PC-3 (cell line): ENCODE data around the gene ABHD14A. TPM values are rescaled to one million over a fixed set of nuclear protein-coding genes. Genes with fewer than 3 reads are reported as not detected.

Experiments
- ATAC-seq: fragments of 200-7000 bp; cut with Tn5 transposase; 2 replicates; pipeline ENCODE4 v1.9.1; 2020; ENCODE audit warnings: mild to moderate bottlenecking, moderate library complexity
- BruUV-seq: library from RNA; stranded (reverse); fragments of 400-500 nt; replicated peaks from 2 replicates; lab custom pipeline; 2021; lab: Mats Ljungman, UMichigan
- CTCF ChIA-PET: fragments of 300-600 bp; sonication (Branson Sonifier 250); formaldehyde crosslinking; loops from one replicate; lab custom pipeline; 2022; ENCODE audit warnings: antibody characterized with exemption; lab: Charles Lee
- POLR2A ChIA-PET: fragments of 300-600 bp; sonication (Branson Sonifier 250); formaldehyde crosslinking; loops from one replicate; lab custom pipeline; 2022; ENCODE audit warnings: antibody characterized with exemption; ENCODE audit not compliant: unreplicated experiment; lab: Charles Lee
- DNase-seq: peaks from one replicate; pipeline ENCODE4 v3.0.0-alpha.2; 2015
- H2AFZ ChIP-seq: fragments of 300-600 bp; sonication (generic); 2 replicates; pipeline ENCODE4 v1.6.0; 2016; ENCODE audit warnings: antibody characterized with exemption, low read length
- H3F3A ChIP-seq: fragments of 300-600 bp; sonication (generic); one replicate; pipeline ENCODE4 v1.6.0; 2017; ENCODE audit warnings: antibody characterized with exemption, low read length, control low read depth, mild to moderate bottlenecking; ENCODE audit not compliant: unreplicated experiment
- H3K27ac ChIP-seq: fragments of 300-600 bp; sonication (generic); 2 replicates; pipeline ENCODE4 v1.5.1; 2016; ENCODE audit warnings: mild to moderate bottlenecking, low read length
- H3K27me3 ChIP-seq: fragments of 300-600 bp; sonication (generic); 2 replicates; pipeline ENCODE4 v1.6.1; 2016; ENCODE audit warnings: low read length, mixed read lengths
- H3K36me3 ChIP-seq: fragments of 300-600 bp; sonication (generic); 2 replicates; pipeline ENCODE4 v1.6.1; 2016; ENCODE audit warnings: low read depth, mixed run types, low read length, mixed read lengths
- H3K4me1 ChIP-seq: fragments of 300-600 bp; sonication (generic); 2 replicates; pipeline ENCODE4 v1.5.1; 2016; ENCODE audit warnings: low read length; ENCODE audit not compliant: insufficient read depth
- H3K4me2 ChIP-seq: fragments of 300-600 bp; sonication (generic); 2 replicates; pipeline ENCODE4 v1.6.0; 2016; ENCODE audit warnings: low read length
- H3K4me3 ChIP-seq: fragments of 300-600 bp; sonication (generic); 2 replicates; pipeline ENCODE4 v1.5.1; 2016; ENCODE audit warnings: mild to moderate bottlenecking, low read length, mixed read lengths
- H3K79me2 ChIP-seq: fragments of 300-600 bp; sonication (generic); 2 replicates; pipeline ENCODE4 v1.6.1; 2017; ENCODE audit warnings: low read length, mixed read lengths
- H3K9ac ChIP-seq: fragments of 300-600 bp; sonication (generic); 2 replicates; pipeline ENCODE4 v1.6.0; 2016; ENCODE audit warnings: mild to moderate bottlenecking, low read length
- H3K9me2 ChIP-seq: fragments of 300-600 bp; sonication (generic); replicated peaks from 2 replicates; pipeline ENCODE4 v1.6.1; 2016; ENCODE audit warnings: mixed run types, low read length, mixed read lengths
- H3K9me3 ChIP-seq: fragments of 300-600 bp; sonication (generic); 2 replicates; pipeline ENCODE4 v1.6.1; 2016; ENCODE audit warnings: low read length, mixed read lengths
- H4K20me1 ChIP-seq: fragments of 300-600 bp; sonication (generic); 2 replicates; pipeline ENCODE4 v1.6.1; 2016; ENCODE audit warnings: low read length, mixed read lengths
- CTCF ChIP-seq: fragments of 300-600 bp; sonication (generic); conservative IDR thresholded peaks from 2 replicates; pipeline ENCODE4 v1.5.1; 2017; ENCODE audit warnings: antibody characterized with exemption, low read depth, mild to moderate bottlenecking, low read length
- EZH2 ChIP-seq: fragments of 300-600 bp; sonication (generic); IDR thresholded peaks from one replicate; pipeline ENCODE4 v1.6.1; 2017; ENCODE audit warnings: antibody characterized with exemption, mild to moderate bottlenecking, low read length; ENCODE audit not compliant: unreplicated experiment
- EZH2phosphoT487 ChIP-seq: fragments of 300-600 bp; sonication (generic); IDR thresholded peaks from 2 replicates; pipeline ENCODE4 v1.6.1; 2018; ENCODE audit warnings: mild to moderate bottlenecking, antibody characterized with exemption, low read length, borderline replicate concordance
- intact Hi-C: fragments of 100-400 bp; cut with micrococcal nuclease; formaldehyde crosslinking; loops from 2 replicates; pipeline ENCODE4 v1.9.0; 2023
- total RNA-seq: library from RNA; depleted of rRNA; stranded (reverse); fragments of >200 nt; gene quantifications from 2 replicates; pipeline ENCODE4 v1.2.3, GENCODE V29; 2014

ABHD14A gene
- total RNA-seq, 1 experiment from 2014 or later: 23.4 TPM

- no TSS peak for BruUV-seq
- no peak overlapping the region for H2AFZ ChIP-seq
- intact Hi-C loops: no loop called here
- TF ChIP-seq CTCF (no peak), EZH2phosphoT487 (no peak), EZH2 (no peak)
- no peak for ATAC-seq
- H3F3A ChIP-seq: no peaks in the 10 kb centered on the region
- no peaks in the 10 kb centered on the region for H3K9me2 ChIP-seq
- H3K36me3 ChIP-seq: no peaks in the 10 kb centered on the region
- peaks cover 25% of the 10 kb centered on the region for H3K4me1 ChIP-seq
- H3K27ac ChIP-seq: no peak overlapping the region
- no peaks in the 10 kb centered on the region for H3K27me3 ChIP-seq
- H3K4me3 ChIP-seq: no peak overlapping the region
- ChIA-PET CTCF (no interaction called here), POLR2A (no interaction called here)
- no peaks in the 10 kb centered on the region for H3K9me3 ChIP-seq
- H4K20me1 ChIP-seq: no peaks in the 10 kb centered on the region
- H3K79me2 ChIP-seq: peaks cover 24% of the 10 kb centered on the region
- H3K9ac ChIP-seq: no peak overlapping the region
- no peak overlapping the region for H3K4me2 ChIP-seq
- no peak for DNase-seq
Observed at GRCh38 chr3:51980253-51980652, 5.4 kb downstream of the ABHD14A start.

DNA sequence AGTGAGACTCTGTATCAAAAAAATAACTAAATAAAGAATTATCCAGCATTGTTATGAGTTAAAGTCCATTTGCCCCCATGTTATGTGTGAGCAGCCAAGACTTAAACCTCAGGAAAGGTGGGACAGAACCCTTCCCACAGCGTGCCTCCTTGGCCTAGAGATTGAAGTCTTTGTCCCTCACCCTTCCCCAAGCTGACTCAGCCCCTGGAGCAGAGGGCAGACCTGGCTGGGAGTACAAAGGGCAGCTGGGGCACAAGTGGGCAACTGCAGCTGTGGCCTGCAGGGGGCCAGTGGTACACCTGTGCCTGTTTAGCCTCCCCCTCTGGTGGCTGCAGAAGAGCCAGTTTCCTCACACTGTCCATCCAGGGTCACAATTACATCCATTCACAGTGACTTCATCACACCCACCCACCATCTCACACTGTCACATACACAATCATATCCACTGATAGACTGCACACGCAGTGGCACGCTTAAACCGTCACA is 7.5 kb downstream of the ABHD14A start:
- peak; percentile 59 for ATAC-seq
- H3K36me3 ChIP-seq: no peaks in the 10 kb centered on the region
- intact Hi-C loops: loop anchor here (2.0 kb wide), 1 partner anchor 40 kb away; the partner anchor contains the start of gene PARP3
- peaks cover 20% of the 10 kb centered on the region for H3K4me1 ChIP-seq
- no peaks in the 10 kb centered on the region for H4K20me1 ChIP-seq
- peak overlapping the region; percentile 69 for H2AFZ ChIP-seq
- no peaks in the 10 kb centered on the region for H3K9me2 ChIP-seq
- H3K4me2 ChIP-seq: peak overlapping the region; percentile 88
- BruUV-seq: TSS peak; percentile 74
- TF ChIP-seq CTCF: peak; percentile 79
- TF ChIP-seq EZH2: no peak
- no peak for TF ChIP-seq EZH2phosphoT487
- peak overlapping the region; percentile 64 for H3K4me3 ChIP-seq
- peak overlapping the region; percentile 79 for H3K27ac ChIP-seq
- DNase-seq: peak; percentile 75
- no peaks in the 10 kb centered on the region for H3K27me3 ChIP-seq
- peaks cover 26% of the 10 kb centered on the region for H3K79me2 ChIP-seq
- no peaks in the 10 kb centered on the region for H3K9me3 ChIP-seq
- no peaks in the 10 kb centered on the region for H3F3A ChIP-seq
- peak overlapping the region; percentile 89 for H3K9ac ChIP-seq
- POLR2A ChIA-PET: interaction anchor here (0.5 to 1.3 kb wide), 7 partner anchors 9 to 1815 kb away, joined by 3 to 10 read pairs (median 5); partner anchors contain the start of genes ABHD14B, POC1A, RPL29 and RRP9
- CTCF ChIA-PET: interaction anchor here (0.6 to 1.9 kb wide), 5 partner anchors 9 to 1645 kb away, joined by 3 to 13 read pairs (median 4); partner anchors contain the start of genes ABHD14B and RRP9
